ENCODE data around the gene PDGFC. TPM values are rescaled to one million over a fixed set of nuclear protein-coding genes. Genes with fewer than 3 reads are reported as not detected.

Gene PDGFC
- polyA plus RNA-seq, 1 donor from 2014 or later = 3.8 TPM

GRCh38 chr4:156733582-156733981 is 238.0 kb downstream of the PDGFC start:
- H3K79me2 ChIP-seq (replicated peaks; ENCODE audit: insufficient read depth, low read length) = no peaks in the 10 kb centered on the region
- no peaks in the 10 kb centered on the region for H3K9me3 ChIP-seq (ENCODE audit: low read length)
- H3K9me2 ChIP-seq (ENCODE audit: insufficient read depth, low read length) = no peaks in the 10 kb centered on the region
- H3K27ac ChIP-seq (ENCODE audit: low read length) = no peak overlapping the region
- H4K20me1 ChIP-seq (ENCODE audit: insufficient read depth) = no peaks in the 10 kb centered on the region
- no peak overlapping the region for H3K4me3 ChIP-seq (ENCODE audit: low read length)
- no peak overlapping the region for H3K9ac ChIP-seq (ENCODE audit: low read length)
- no peaks in the 10 kb centered on the region for H3F3A ChIP-seq (ENCODE audit: insufficient read depth, low read length, poor library complexity, severe bottlenecking)
- no peaks in the 10 kb centered on the region for H3K36me3 ChIP-seq (ENCODE audit: insufficient read depth, low read length)
- no peak for TF ChIP-seq MXI1 (conservative IDR thresholded peaks at IDR 0.05; ENCODE audit: poor library complexity, severe bottlenecking)
- TF ChIP-seq RAD21 (conservative IDR thresholded peaks at IDR 0.05) = no peak
- no peak for TF ChIP-seq SMC3 (conservative IDR thresholded peaks at IDR 0.05; ENCODE audit: poor library complexity)
- no peak for TF ChIP-seq REST (IDR thresholded peaks at IDR 0.05; ENCODE audit: borderline replicate concordance)
- no peak for TF ChIP-seq POLR2AphosphoS5 (IDR thresholded peaks at IDR 0.05)
- no peak for TF ChIP-seq TAF1 (IDR thresholded peaks at IDR 0.05; ENCODE audit: low read depth)
- no peak for TF ChIP-seq CTCF (IDR thresholded peaks at IDR 0.05; ENCODE audit: poor library complexity, severe bottlenecking)
- TF ChIP-seq EP300 (conservative IDR thresholded peaks at IDR 0.05; ENCODE audit: poor library complexity, severe bottlenecking) = no peak
- TF ChIP-seq EZH2 (IDR thresholded peaks at IDR 0.05; ENCODE audit: borderline replicate concordance, insufficient read depth, low read length, poor library complexity, severe bottlenecking) = no peak
- no peaks in the 10 kb centered on the region for H3K27me3 ChIP-seq (ENCODE audit: insufficient read depth, low read depth, low read length)
- H3K4me2 ChIP-seq (ENCODE audit: low read length) = no peak overlapping the region
- no peak overlapping the region for H2AFZ ChIP-seq (ENCODE audit: low read depth, low read length)

GRCh38 chr4:156732634-156733033 is 239.0 kb downstream of the PDGFC start:
- Histone ChIP-seq H3K36me3 (ENCODE audit: insufficient read depth, low read length) (no peaks in the 10 kb centered on the region), H3K9me3 (ENCODE audit: low read length) (no peaks in the 10 kb centered on the region), H2AFZ (ENCODE audit: low read depth, low read length) (no peak overlapping the region), H3K4me2 (ENCODE audit: low read length) (no peak overlapping the region), H3K4me3 (ENCODE audit: low read length) (no peak overlapping the region), H3K9me2 (ENCODE audit: insufficient read depth, low read length) (no peaks in the 10 kb centered on the region), H3K9ac (ENCODE audit: low read length) (no peak overlapping the region), H3K79me2 (replicated peaks; ENCODE audit: insufficient read depth, low read length) (no peaks in the 10 kb centered on the region), H3K27ac (ENCODE audit: low read length) (no peak overlapping the region), H3K27me3 (ENCODE audit: insufficient read depth, low read depth, low read length) (no peaks in the 10 kb centered on the region), H3F3A (ENCODE audit: insufficient read depth, low read length, poor library complexity, severe bottlenecking) (no peaks in the 10 kb centered on the region), H4K20me1 (ENCODE audit: insufficient read depth) (no peaks in the 10 kb centered on the region)
- TF ChIP-seq MXI1 (conservative IDR thresholded peaks at IDR 0.05; ENCODE audit: poor library complexity, severe bottlenecking) = no peak
- TF ChIP-seq POLR2AphosphoS5 (IDR thresholded peaks at IDR 0.05) = no peak
- TF ChIP-seq REST (IDR thresholded peaks at IDR 0.05; ENCODE audit: borderline replicate concordance) = no peak
- no peak for TF ChIP-seq SMC3 (conservative IDR thresholded peaks at IDR 0.05; ENCODE audit: poor library complexity)
- no peak for TF ChIP-seq RAD21 (conservative IDR thresholded peaks at IDR 0.05)
- no peak for TF ChIP-seq EZH2 (IDR thresholded peaks at IDR 0.05; ENCODE audit: borderline replicate concordance, insufficient read depth, low read length, poor library complexity, severe bottlenecking)
- no peak for TF ChIP-seq EP300 (conservative IDR thresholded peaks at IDR 0.05; ENCODE audit: poor library complexity, severe bottlenecking)
- TF ChIP-seq TAF1 (IDR thresholded peaks at IDR 0.05; ENCODE audit: low read depth) = no peak
- no peak for TF ChIP-seq CTCF (IDR thresholded peaks at IDR 0.05; ENCODE audit: poor library complexity, severe bottlenecking)
